Subcutaneous adipose tissue (tissue), 4 donors: ENCODE data around the gene RBM33. TPM values are rescaled to one million over a fixed set of nuclear protein-coding genes. Genes with fewer than 3 reads are reported as not detected.

Experiments used
- total RNA-seq, 4 donors: library from RNA; depleted of rRNA; stranded (reverse); fragments of >200 nt; gene quantifications; one replicate each; pipeline ENCODE4 v1.1.0, GENCODE V29; 2016
- TF ChIP-seq, protein P1 (sequence below): fragments of 450-650 bp; IDR thresholded peaks from one replicate; pipeline ENCODE4 v1.5.1; 2016; ENCODE audit warnings: low read depth, mild to moderate bottlenecking, control low read depth, antibody characterized with exemption, moderate library complexity

RBM33 gene
- total RNA-seq, 4 donors from 2014 or later: 33.9 to 69.1 (median 46.2) TPM

GRCh38 chr7:155644971-155645509, 579 bp downstream of the RBM33 start:
- TF ChIP-seq, protein P1, sequence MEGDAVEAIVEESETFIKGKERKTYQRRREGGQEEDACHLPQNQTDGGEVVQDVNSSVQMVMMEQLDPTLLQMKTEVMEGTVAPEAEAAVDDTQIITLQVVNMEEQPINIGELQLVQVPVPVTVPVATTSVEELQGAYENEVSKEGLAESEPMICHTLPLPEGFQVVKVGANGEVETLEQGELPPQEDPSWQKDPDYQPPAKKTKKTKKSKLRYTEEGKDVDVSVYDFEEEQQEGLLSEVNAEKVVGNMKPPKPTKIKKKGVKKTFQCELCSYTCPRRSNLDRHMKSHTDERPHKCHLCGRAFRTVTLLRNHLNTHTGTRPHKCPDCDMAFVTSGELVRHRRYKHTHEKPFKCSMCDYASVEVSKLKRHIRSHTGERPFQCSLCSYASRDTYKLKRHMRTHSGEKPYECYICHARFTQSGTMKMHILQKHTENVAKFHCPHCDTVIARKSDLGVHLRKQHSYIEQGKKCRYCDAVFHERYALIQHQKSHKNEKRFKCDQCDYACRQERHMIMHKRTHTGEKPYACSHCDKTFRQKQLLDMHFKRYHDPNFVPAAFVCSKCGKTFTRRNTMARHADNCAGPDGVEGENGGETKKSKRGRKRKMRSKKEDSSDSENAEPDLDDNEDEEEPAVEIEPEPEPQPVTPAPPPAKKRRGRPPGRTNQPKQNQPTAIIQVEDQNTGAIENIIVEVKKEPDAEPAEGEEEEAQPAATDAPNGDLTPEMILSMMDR: no peak

GRCh38 chr7:155645662-155646061, 1.2 kb downstream of the RBM33 start:
- TF ChIP-seq, protein P1: no peak

- TF ChIP-seq, protein P1: no peak
These were observed 2.2 kb downstream of the RBM33 start for GRCh38 chr7:155646669-155647068.

DNA sequence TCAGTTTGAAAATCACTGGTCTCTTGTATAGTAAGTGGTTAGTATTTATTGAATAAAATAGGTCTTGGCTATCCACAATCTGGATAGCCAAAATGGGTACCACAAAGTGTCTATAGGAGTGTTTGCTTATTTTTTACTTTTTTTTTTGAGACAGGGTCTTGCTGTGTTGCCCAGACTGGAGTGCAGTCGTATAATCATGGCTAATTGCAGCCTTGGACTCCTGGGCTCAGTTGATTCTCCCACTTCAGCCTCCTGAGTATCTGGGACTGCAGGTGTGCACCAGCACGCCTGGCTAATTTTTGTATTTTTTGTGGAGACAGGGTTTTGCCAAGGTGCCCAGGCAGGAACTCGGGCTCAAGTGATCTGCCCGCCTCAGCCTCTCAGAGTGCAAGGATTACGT, 2.8 kb downstream of the RBM33 start:
- TF ChIP-seq, protein P1: no peak

DNA sequence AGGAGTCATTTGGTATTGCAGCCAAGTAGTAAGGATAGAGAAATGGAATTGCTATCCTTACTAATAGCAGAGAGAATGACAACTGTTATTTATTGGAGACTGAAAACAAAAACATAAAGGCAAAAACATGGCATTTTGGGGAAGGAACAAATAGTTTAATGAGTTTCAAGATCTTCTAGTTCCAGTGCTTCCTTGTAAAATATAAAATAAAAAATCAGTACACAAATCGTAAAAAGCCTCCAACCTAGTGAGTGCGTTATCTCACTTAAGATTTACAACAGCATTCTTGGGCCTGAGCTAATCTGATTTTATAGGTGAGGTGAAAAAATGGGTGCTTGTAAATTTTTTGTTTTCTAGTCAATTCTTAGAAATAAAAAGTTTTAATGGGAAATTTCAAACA, 3.3 kb downstream of the RBM33 start:
- TF ChIP-seq, protein P1: no peak

- TF ChIP-seq, protein P1: no peak
These were observed 4.4 kb downstream of the RBM33 start for GRCh38 chr7:155648752-155649339.

- TF ChIP-seq, protein P1: no peak
These were observed 5.1 kb downstream of the RBM33 start for GRCh38 chr7:155649588-155649987.
